Measurements from ENCODE around the gene MBD6.
"Not testable (repeated sequence)": the region's sequence is repeated elsewhere in the genome, so short reads cannot be mapped to it uniquely, and the experiment has no call there.

The MBD6 gene

DNA sequence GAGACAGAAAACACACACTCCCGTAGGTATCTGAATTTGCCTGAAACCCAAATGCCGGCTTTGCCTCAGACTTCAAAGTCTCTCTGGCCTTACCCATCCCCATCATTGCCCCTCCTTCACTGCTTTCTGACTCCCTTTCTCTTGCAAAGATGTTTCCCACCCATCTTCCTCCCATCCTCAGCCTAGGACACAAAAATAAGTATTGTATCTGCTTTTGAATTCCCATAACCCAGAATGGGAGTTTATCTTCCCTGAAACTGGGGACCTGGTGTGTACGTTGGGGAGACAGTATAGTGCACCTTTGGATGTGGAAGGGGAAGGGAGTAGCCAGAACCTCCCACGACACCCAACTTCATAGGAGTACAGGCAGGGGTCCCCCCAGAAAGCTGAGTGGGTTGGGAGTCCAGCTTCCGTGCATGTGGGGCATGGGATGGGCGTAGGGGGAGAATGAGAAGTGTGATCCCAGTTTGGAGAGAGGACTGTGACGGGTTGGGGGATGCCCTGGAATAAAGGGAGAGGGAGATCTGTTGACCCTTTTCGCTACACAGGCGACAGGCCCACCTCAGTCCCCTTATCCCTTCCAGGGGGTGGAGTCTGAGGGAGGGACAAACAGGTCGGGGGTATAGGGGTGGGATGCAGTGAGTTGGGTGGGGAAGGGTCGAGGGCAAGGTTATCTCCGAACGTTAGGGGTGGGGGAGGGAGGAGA, 26.7 kb downstream of the MBD6 start:
- H3K4me3 ChIP-seq (ENCODE audit: low read depth, low read length) = peak overlapping the region; percentile 88

GRCh38 chr12:57549909-57550640, 27.5 kb downstream of the MBD6 start, which contains the start of gene KIF5A:
Gene KIF5A (plus strand): TSS chr12:57550044. CDS start chr12:57550272, 228 bp downstream.
- H3K4me3 ChIP-seq (ENCODE audit: low read depth, low read length) = peak within 1 kb of the TSS; percentile 88

- H3K4me3 ChIP-seq (ENCODE audit: low read depth, low read length) = peak overlapping the region; percentile 88
These were observed 28.3 kb downstream of the MBD6 start for GRCh38 chr12:57550641-57551549.

DNA sequence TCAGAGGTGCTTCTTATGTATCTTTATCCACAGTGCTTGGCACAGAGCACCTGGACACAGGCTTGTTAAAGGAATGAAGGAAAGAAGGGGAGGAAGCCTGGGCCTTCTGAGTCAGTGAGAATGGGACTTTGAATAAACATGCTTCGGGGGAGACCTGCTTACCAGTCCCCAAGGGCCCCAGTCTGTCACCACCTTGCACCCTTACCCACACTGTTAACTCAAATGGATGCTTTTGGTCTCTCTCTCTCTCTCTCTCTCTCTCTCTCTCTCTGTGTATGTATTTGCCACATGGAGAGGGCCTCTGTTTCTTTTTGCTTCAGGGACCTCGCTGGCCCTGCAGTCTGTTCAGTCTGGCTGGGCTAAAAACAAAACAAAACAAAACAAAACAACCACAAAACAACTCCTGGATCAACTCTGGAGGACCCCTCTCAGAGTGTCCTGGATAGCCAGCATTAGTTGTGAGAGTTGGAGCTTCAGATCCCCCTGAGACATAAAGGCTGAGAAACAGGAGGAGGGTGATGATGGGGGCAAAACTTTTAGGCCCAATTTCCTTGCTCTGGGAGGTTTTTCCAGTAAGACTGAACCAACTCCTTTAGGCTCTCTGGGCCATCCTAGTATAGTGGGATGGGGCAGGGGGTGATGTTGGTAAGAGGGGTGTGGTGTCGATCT, 29.1 kb downstream of the MBD6 start:
- no peak overlapping the region for H3K4me3 ChIP-seq (ENCODE audit: low read depth, low read length)

GRCh38 chr12:57552306-57552651, 29.7 kb downstream of the MBD6 start:
- no peak overlapping the region for H3K4me3 ChIP-seq (ENCODE audit: low read depth, low read length)

DNA sequence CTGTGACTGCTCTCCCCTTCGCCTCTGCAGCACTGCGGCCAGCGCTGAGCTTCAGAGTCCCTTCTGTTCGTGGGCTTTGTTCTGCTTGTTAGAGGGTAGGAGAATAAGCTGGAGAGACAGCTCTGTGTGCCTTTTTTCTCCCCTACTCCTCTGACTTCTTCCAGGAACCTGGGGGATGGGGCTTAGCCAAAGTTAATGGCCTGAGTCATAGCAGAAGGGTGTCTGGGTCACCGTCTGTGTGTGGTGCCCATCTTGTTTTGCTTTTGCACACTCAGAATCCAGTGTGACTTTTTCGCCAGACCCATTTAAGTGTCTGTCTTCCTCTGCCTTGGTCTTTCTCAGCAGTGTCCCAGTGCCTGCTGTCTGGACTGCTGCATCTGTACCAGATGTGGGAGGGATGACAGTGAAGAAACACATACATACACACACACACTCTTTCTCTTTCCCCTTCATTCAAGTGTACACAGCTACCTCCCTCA, 30.2 kb downstream of the MBD6 start:
- H3K4me3 ChIP-seq (ENCODE audit: low read depth, low read length) = no peak overlapping the region

GRCh38 chr12:57553343-57554202, 30.9 kb downstream of the MBD6 start:
- H3K4me3 ChIP-seq (ENCODE audit: low read depth, low read length) = no peak overlapping the region

GRCh38 chr12:57554453-57554852, 31.8 kb downstream of the MBD6 start:
- H3K4me3 ChIP-seq (ENCODE audit: low read depth, low read length) = no peak overlapping the region

DNA sequence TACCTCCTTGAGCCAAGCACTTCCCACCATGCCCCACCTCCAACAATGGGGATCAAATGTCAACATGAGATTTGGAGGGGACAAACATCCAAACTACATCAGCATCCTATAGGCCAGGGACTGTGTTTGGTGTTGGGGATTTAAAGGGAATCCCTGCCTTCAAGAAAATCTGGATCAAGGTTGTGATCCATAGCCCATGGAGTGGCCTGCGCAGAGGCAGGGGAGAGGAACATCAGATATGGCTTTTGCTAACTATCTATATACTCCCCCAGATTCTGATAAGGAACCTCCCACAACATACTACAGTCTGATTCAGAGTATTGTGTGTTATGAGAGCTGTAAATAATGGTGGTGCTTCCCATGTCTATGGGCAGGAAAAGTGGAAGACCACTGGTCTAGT, 32.3 kb downstream of the MBD6 start:
- H3K4me3 ChIP-seq (ENCODE audit: low read depth, low read length) = no peak overlapping the region

GRCh38 chr12:57558864-57559263, 36.2 kb downstream of the MBD6 start:
- no peak overlapping the region for H3K4me3 ChIP-seq (ENCODE audit: low read depth, low read length)

DNA sequence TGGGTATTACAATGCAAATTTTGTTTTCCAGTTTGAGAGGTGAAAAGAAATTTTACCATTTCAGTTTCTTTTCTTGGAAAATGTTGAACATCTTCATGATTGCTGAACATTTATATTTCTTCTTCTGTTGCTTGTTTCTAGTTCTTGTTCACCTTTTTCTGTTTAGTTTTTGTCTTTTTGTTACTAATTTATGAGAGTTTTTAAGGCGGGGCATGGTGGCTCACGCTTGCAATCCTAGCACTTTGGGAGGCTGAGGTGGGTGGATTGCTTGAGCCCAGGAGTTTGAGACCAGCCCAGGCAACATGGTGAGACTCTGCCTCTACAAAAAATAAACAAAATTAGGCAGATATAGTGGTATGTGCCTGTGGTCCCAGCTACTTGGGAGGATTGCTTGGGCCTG, 37.9 kb downstream of the MBD6 start:
- no peak overlapping the region for H3K4me3 ChIP-seq (ENCODE audit: low read depth, low read length)

- not testable (repeated sequence) for H3K4me3 ChIP-seq (ENCODE audit: low read depth, low read length)
These were observed 38.5 kb downstream of the MBD6 start for GRCh38 chr12:57561117-57561516.

DNA sequence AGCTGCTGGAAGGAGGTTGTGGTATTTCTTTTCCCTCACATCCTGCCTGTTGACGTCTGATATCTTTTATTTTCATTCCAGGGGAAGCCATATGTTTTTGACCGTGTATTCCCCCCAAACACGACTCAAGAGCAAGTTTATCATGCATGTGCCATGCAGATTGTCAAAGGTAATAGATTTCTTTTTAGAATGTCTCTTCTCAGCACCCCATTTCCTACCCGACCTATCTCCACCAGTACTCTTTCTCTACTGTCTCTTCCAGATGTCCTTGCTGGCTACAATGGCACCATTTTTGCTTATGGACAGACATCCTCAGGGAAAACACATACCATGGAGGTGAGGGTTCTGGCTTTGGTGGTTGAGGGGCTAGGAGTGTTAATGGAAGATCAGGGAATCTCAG, 40.7 kb downstream of the MBD6 start:
- H3K4me3 ChIP-seq (ENCODE audit: low read depth, low read length) = no peak overlapping the region

- H3K4me3 ChIP-seq (ENCODE audit: low read depth, low read length) = no peak overlapping the region
These were observed 41.6 kb downstream of the MBD6 start for GRCh38 chr12:57564178-57564740.

DNA sequence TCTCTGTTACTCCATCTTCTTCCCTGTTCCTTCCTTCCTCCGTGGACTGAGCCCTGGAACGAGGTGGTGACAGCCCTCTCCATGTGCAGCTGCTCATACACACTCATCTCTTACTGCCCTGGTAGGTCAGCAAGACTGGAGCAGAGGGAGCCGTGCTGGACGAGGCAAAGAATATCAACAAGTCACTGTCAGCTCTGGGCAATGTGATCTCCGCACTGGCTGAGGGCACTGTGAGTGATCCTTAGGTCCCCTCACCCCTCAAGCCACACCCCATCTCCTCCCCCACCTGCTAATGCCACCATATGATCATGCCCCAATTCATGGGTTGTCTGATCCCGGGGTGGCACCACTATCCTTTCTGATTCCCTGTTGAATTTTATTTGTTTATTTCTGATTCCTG, 46.2 kb downstream of the MBD6 start:
- H3K4me3 ChIP-seq (ENCODE audit: low read depth, low read length) = no peak overlapping the region

- H3K4me3 ChIP-seq (ENCODE audit: low read depth, low read length) = no peak overlapping the region
These were observed 47.2 kb downstream of the MBD6 start for GRCh38 chr12:57569858-57570257.

DNA sequence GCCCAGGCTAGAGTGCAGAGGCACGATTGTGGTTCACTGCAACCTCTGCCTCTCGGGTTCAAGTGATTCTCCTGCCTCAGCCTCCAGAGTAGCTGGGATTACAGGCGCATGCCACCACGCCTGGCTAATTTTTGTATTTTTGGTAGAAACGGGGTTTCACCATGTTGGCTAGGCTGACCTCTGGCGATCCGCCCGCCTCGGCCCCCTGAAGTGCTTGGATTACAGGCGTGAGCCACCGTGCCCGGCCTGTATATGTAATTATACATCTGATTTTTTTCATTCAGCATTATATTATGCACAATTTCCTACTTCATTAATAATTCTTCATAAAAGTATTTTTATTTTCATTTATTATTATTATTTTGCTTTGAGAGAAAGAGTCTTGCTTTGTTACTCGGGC, 47.8 kb downstream of the MBD6 start:
- H3K4me3 ChIP-seq (ENCODE audit: low read depth, low read length) = not testable (repeated sequence)

- H3K4me3 ChIP-seq (ENCODE audit: low read depth, low read length) = no peak overlapping the region
These were observed 49.5 kb downstream of the MBD6 start for GRCh38 chr12:57571926-57572762.

- H3K4me3 ChIP-seq (ENCODE audit: low read depth, low read length) = no peak overlapping the region
These were observed 52.2 kb downstream of the MBD6 start for GRCh38 chr12:57574795-57575194.
